ENCODE measurements around the gene L3MBTL3. TPM values are rescaled to one million over a fixed set of nuclear protein-coding genes. Genes with fewer than 3 reads are reported as not detected.

L3MBTL3 gene
- total RNA-seq, 4 donors from 2014 or later, result 2.1 to 6.1 (median 5.9) TPM

GRCh38 chr6:130098317-130098716 is 79.9 kb downstream of the L3MBTL3 start:
- Histone ChIP-seq H3K36me3 (peaks cover 0 to 8% of the 10 kb centered on the region in 2 donors), H3K4me1 (no peaks in the 10 kb centered on the region), H3K27me3 (no peaks in the 10 kb centered on the region), H3K27ac (no peak overlapping the region), H3K9me3 (no peaks in the 10 kb centered on the region), H3K4me3 (no peak overlapping the region)
- DNase-seq, result no peak
- intact Hi-C loops (cut with DNase I; ENCODE audit: low total_unique reads), result no loop called here
- no peak for ATAC-seq
- TF ChIP-seq, protein P1, sequence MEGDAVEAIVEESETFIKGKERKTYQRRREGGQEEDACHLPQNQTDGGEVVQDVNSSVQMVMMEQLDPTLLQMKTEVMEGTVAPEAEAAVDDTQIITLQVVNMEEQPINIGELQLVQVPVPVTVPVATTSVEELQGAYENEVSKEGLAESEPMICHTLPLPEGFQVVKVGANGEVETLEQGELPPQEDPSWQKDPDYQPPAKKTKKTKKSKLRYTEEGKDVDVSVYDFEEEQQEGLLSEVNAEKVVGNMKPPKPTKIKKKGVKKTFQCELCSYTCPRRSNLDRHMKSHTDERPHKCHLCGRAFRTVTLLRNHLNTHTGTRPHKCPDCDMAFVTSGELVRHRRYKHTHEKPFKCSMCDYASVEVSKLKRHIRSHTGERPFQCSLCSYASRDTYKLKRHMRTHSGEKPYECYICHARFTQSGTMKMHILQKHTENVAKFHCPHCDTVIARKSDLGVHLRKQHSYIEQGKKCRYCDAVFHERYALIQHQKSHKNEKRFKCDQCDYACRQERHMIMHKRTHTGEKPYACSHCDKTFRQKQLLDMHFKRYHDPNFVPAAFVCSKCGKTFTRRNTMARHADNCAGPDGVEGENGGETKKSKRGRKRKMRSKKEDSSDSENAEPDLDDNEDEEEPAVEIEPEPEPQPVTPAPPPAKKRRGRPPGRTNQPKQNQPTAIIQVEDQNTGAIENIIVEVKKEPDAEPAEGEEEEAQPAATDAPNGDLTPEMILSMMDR (IDR thresholded peaks at IDR 0.05 in 4 of 5, conservative IDR thresholded peaks at IDR 0.05 in 1 of 5), result no peak
- no peak for TF ChIP-seq POLR2A (IDR thresholded peaks at IDR 0.05)
- in situ Hi-C loops (cut with MboI; ENCODE audit: low sequenced_read_pairs in 4 of 4), result no loop called here

DNA sequence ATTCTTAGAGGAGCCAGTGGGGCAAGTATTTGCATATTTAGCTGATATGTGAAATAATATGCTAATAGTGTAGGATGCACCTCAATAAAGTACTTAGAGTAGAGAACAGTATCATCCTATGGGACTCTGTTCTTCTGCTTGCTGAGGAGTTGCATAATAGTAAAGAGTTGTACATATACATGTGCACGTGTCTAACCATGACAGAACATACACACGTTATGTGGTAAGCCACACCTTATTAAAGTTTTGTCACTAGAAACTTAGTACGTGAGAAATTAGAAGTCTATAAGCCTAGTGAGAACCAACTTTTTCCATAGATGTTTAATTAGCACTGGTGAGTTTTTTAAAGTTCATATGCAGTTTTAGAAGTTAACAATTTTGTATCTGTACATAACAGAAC is 80.7 kb downstream of the L3MBTL3 start:
- no peak for ATAC-seq
- intact Hi-C loops (cut with DNase I; ENCODE audit: low total_unique reads), result no loop called here

GRCh38 chr6:130105996-130106704 is 87.8 kb downstream of the L3MBTL3 start:
- in situ Hi-C loops (cut with MboI; ENCODE audit: low sequenced_read_pairs in 4 of 4), result no loop called here
- ATAC-seq (no peak), DNase-seq (no peak)
- no peaks in the 10 kb centered on the region for H3K4me1 ChIP-seq
- H3K4me3 ChIP-seq, result no peak overlapping the region
- intact Hi-C loops (cut with DNase I; ENCODE audit: low total_unique reads), result no loop called here
- TF ChIP-seq, protein P1 (IDR thresholded peaks at IDR 0.05 in 4 of 5, conservative IDR thresholded peaks at IDR 0.05 in 1 of 5), result no peak
- TF ChIP-seq POLR2A (IDR thresholded peaks at IDR 0.05), result no peak
- no peaks in the 10 kb centered on the region for H3K36me3 ChIP-seq
- no peaks in the 10 kb centered on the region for H3K9me3 ChIP-seq
- H3K27me3 ChIP-seq, result no peaks in the 10 kb centered on the region
- H3K27ac ChIP-seq, result no peak overlapping the region

More for the DNA sequence above, 80.7 kb downstream of the L3MBTL3 start:
- Histone ChIP-seq H3K27ac (no peak overlapping the region), H3K4me1 (no peaks in the 10 kb centered on the region), H3K4me3 (no peak overlapping the region), H3K36me3 (peaks cover 0 to 7% of the 10 kb centered on the region in 2 donors), H3K9me3 (no peaks in the 10 kb centered on the region), H3K27me3 (no peaks in the 10 kb centered on the region)
- DNase-seq, result no peak
- TF ChIP-seq POLR2A (IDR thresholded peaks at IDR 0.05), result no peak
- TF ChIP-seq, protein P1 (IDR thresholded peaks at IDR 0.05 in 4 of 5, conservative IDR thresholded peaks at IDR 0.05 in 1 of 5), result no peak
- in situ Hi-C loops (cut with MboI; ENCODE audit: low sequenced_read_pairs in 4 of 4), result no loop called here

GRCh38 chr6:130107710-130108109 is 89.3 kb downstream of the L3MBTL3 start:
- intact Hi-C loops (cut with DNase I; ENCODE audit: low total_unique reads), result no loop called here
- ATAC-seq (no peak), DNase-seq (no peak)
- TF ChIP-seq, protein P1 (IDR thresholded peaks at IDR 0.05 in 4 of 5, conservative IDR thresholded peaks at IDR 0.05 in 1 of 5), result no peak
- TF ChIP-seq POLR2A (IDR thresholded peaks at IDR 0.05), result no peak
- Histone ChIP-seq H3K27me3 (no peaks in the 10 kb centered on the region), H3K4me3 (no peak overlapping the region), H3K27ac (no peak overlapping the region), H3K4me1 (no peaks in the 10 kb centered on the region), H3K36me3 (no peaks in the 10 kb centered on the region), H3K9me3 (no peaks in the 10 kb centered on the region)
- in situ Hi-C loops (cut with MboI; ENCODE audit: low sequenced_read_pairs in 4 of 4), result no loop called here

DNA sequence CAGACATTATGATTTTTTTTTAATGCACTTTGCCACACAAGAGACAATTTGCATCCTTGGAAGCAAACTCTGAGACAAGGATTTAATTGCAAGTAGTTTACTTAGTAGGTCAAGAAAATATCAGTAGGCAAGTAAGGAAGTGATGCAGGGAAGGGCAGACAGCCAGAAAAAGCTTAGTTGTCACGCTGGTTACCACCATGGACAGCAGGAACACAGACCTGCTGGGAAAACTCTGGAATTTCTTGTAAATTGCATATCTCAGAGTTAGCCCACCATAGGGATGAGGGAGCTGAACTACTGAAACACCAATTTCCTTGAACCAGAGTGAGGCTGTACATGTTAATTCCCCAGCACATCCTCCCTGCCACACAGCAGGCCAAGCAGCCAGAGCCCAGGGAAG is 92.7 kb downstream of the L3MBTL3 start:
- DNase-seq (no peak), ATAC-seq (no peak)
- no peaks in the 10 kb centered on the region for H3K27me3 ChIP-seq
- intact Hi-C loops (cut with DNase I; ENCODE audit: low total_unique reads), result no loop called here
- no peak overlapping the region for H3K27ac ChIP-seq
- H3K9me3 ChIP-seq, result no peaks in the 10 kb centered on the region
- in situ Hi-C loops (cut with MboI; ENCODE audit: low sequenced_read_pairs in 4 of 4), result no loop called here
- no peaks in the 10 kb centered on the region for H3K36me3 ChIP-seq
- no peak for TF ChIP-seq POLR2A (IDR thresholded peaks at IDR 0.05)
- TF ChIP-seq, protein P1 (IDR thresholded peaks at IDR 0.05 in 4 of 5, conservative IDR thresholded peaks at IDR 0.05 in 1 of 5), result no peak
- H3K4me1 ChIP-seq, result no peaks in the 10 kb centered on the region
- no peak overlapping the region for H3K4me3 ChIP-seq
